GM18870 (cell line): Measurements from ENCODE around the gene OR11L1.

Experiments used
- ATAC-seq: cut with Tn5 transposase; IDR thresholded peaks from one replicate; pipeline ENCODE4 v1.9.1; 2021; ENCODE audit warnings: moderate library complexity; ENCODE audit not compliant: unreplicated experiment

OR11L1 gene

DNA sequence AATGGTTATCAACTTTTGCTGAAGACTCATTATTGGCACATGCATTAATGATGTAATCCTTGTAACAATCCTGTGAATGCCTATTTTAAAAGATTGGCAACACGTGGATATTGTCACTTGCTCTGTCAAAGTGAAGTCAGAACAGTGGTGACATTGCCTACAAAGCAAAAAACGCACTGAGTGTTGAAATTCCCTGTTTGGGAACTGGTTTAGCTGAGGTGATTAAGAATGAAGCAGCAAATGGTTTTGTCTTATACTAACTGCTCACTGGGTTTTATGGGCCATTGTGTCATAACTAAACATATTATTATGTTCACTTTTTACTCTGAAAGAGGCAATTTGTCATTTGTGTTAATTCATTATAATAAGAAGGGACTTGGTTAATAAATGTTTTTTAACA, 29.1 kb downstream of the OR11L1 start:
- no peak for ATAC-seq

GRCh38 chr1:247797518-247797917, 44.2 kb downstream of the OR11L1 start:
- no peak for ATAC-seq
